Measurements from ENCODE around the gene TMEM37.

TMEM37 gene

GRCh38 chr2:119461811-119462210 is 30.2 kb downstream of the TMEM37 start:
- no peak for DNase-seq

GRCh38 chr2:119462574-119462973 is 30.9 kb downstream of the TMEM37 start:
- DNase-seq, result no peak

GRCh38 chr2:119463136-119463535 is 31.5 kb downstream of the TMEM37 start:
- DNase-seq, result no peak

- no peak for DNase-seq
These were observed 32.3 kb downstream of the TMEM37 start for GRCh38 chr2:119463990-119464389.

- no peak for DNase-seq
These were observed 33.3 kb downstream of the TMEM37 start for GRCh38 chr2:119464981-119465380.

GRCh38 chr2:119465687-119466086 is 34.0 kb downstream of the TMEM37 start:
- no peak for DNase-seq

GRCh38 chr2:119466373-119466772 is 34.7 kb downstream of the TMEM37 start:
- no peak for DNase-seq

- DNase-seq, result peak; percentile 37
These were observed 36.7 kb downstream of the TMEM37 start for GRCh38 chr2:119468154-119468955.

GRCh38 chr2:119469131-119469530 is 37.5 kb downstream of the TMEM37 start:
- no peak for DNase-seq

GRCh38 chr2:119469661-119470297 is 38.1 kb downstream of the TMEM37 start:
- DNase-seq, result no peak

- no peak for DNase-seq
These were observed 41.1 kb downstream of the TMEM37 start for GRCh38 chr2:119472749-119473148.

- DNase-seq, result no peak
These were observed 42.1 kb downstream of the TMEM37 start for GRCh38 chr2:119473621-119474370.

- no peak for DNase-seq
These were observed 42.9 kb downstream of the TMEM37 start for GRCh38 chr2:119474371-119475224.

GRCh38 chr2:119475225-119475856 is 43.7 kb downstream of the TMEM37 start:
- no peak for DNase-seq

- DNase-seq, result no peak
These were observed 44.2 kb downstream of the TMEM37 start for GRCh38 chr2:119475857-119476244.

- peak; percentile 54 for DNase-seq
These were observed 44.9 kb downstream of the TMEM37 start for GRCh38 chr2:119476301-119477112.

- DNase-seq, result no peak
These were observed 45.5 kb downstream of the TMEM37 start for GRCh38 chr2:119477113-119477505.

GRCh38 chr2:119478188-119478977 is 46.7 kb downstream of the TMEM37 start:
- DNase-seq, result no peak

GRCh38 chr2:119478978-119479295 is 47.3 kb downstream of the TMEM37 start:
- DNase-seq, result no peak

- no peak for DNase-seq
These were observed 48.5 kb downstream of the TMEM37 start for GRCh38 chr2:119480184-119480583.

GRCh38 chr2:119480718-119481142 is 49.1 kb downstream of the TMEM37 start:
- DNase-seq, result no peak
